Progenitor cell of endocrine pancreas (in vitro differentiated cells): Measurements from ENCODE around the gene ARCN1. TPM values are rescaled to one million over a fixed set of nuclear protein-coding genes. Genes with fewer than 3 reads are reported as not detected.

Source experiments
- DNase-seq: peaks from one replicate; pipeline ENCODE4 v3.0.0; 2021; ENCODE audit warnings: low spot score; ENCODE audit not compliant: unreplicated experiment
- H3K27ac Mint-ChIP-seq: 2 replicates; pipeline ENCODE4 v1.8.0; 2021; ENCODE audit warnings: mild to moderate bottlenecking, moderate library complexity, mixed read lengths
- H3K27me3 Mint-ChIP-seq: 2 replicates; pipeline ENCODE4 v1.8.0; 2021; ENCODE audit warnings: mixed read lengths
- H3K36me3 Mint-ChIP-seq: 2 replicates; pipeline ENCODE4 v1.8.0; 2022; ENCODE audit warnings: mixed read lengths; ENCODE audit not compliant: insufficient read depth
- H3K4me1 Mint-ChIP-seq: 2 replicates; pipeline ENCODE4 v1.8.0; 2021; ENCODE audit warnings: low read depth, mixed read lengths
- H3K4me3 Mint-ChIP-seq: 2 replicates; pipeline ENCODE4 v1.8.0; 2021; ENCODE audit warnings: low read depth, mild to moderate bottlenecking, moderate library complexity, mixed read lengths
- H3K9me3 Mint-ChIP-seq: 2 replicates; pipeline ENCODE4 v1.8.0; 2021; ENCODE audit warnings: low read depth, mixed read lengths
- CTCF ChIP-seq: fragments of 200-600 bp; sonication (generic); IDR thresholded peaks from one replicate; pipeline ENCODE4 v1.5.0; 2021; ENCODE audit warnings: antibody characterized with exemption, mild to moderate bottlenecking; ENCODE audit not compliant: unreplicated experiment
- total RNA-seq: library from RNA; stranded (reverse); gene quantifications from 2 replicates; pipeline ENCODE4 v1.2.1, GENCODE V29; 2021

ARCN1 gene
- total RNA-seq, 1 donor from 2014 or later: 112 TPM

GRCh38 chr11:118614511-118614910 is 42.3 kb downstream of the ARCN1 start:
- Mint-ChIP-seq H3K27ac (no peak overlapping the region), H3K4me3 (no peak overlapping the region), H3K27me3 (peaks cover 15% of the 10 kb centered on the region), H3K9me3 (no peaks in the 10 kb centered on the region), H3K4me1 (peaks cover 42% of the 10 kb centered on the region), H3K36me3 (peaks cover 2% of the 10 kb centered on the region)
- no peak for DNase-seq
- TF ChIP-seq CTCF: no peak

GRCh38 chr11:118615282-118615975 is 43.2 kb downstream of the ARCN1 start:
- peak; percentile 34 for DNase-seq
- peak overlapping the region; percentile 22 for H3K4me3 Mint-ChIP-seq
- peaks cover 43% of the 10 kb centered on the region for H3K4me1 Mint-ChIP-seq
- peaks cover 10% of the 10 kb centered on the region for H3K27me3 Mint-ChIP-seq
- TF ChIP-seq CTCF: no peak
- no peaks in the 10 kb centered on the region for H3K9me3 Mint-ChIP-seq
- peaks cover 2% of the 10 kb centered on the region for H3K36me3 Mint-ChIP-seq
- H3K27ac Mint-ChIP-seq: peak overlapping the region; percentile 86

GRCh38 chr11:118615976-118616371 is 43.8 kb downstream of the ARCN1 start:
- H3K4me1 Mint-ChIP-seq: peaks cover 48% of the 10 kb centered on the region
- H3K9me3 Mint-ChIP-seq: no peaks in the 10 kb centered on the region
- H3K27ac Mint-ChIP-seq: peak overlapping the region; percentile 66
- DNase-seq: no peak
- peaks cover 2% of the 10 kb centered on the region for H3K36me3 Mint-ChIP-seq
- H3K27me3 Mint-ChIP-seq: peaks cover 10% of the 10 kb centered on the region
- no peak for TF ChIP-seq CTCF
- no peak overlapping the region for H3K4me3 Mint-ChIP-seq

- Mint-ChIP-seq H3K9me3 (no peaks in the 10 kb centered on the region), H3K4me3 (no peak overlapping the region), H3K27ac (peak overlapping the region; percentile 60), H3K36me3 (peaks cover 2% of the 10 kb centered on the region), H3K27me3 (no peaks in the 10 kb centered on the region), H3K4me1 (peaks cover 52% of the 10 kb centered on the region)
- no peak for DNase-seq
- TF ChIP-seq CTCF: no peak
Observed at GRCh38 chr11:118618115-118618990, 46.1 kb downstream of the ARCN1 start.

GRCh38 chr11:118618991-118619375 is 46.8 kb downstream of the ARCN1 start:
- Mint-ChIP-seq H3K4me3 (no peak overlapping the region), H3K4me1 (peaks cover 53% of the 10 kb centered on the region), H3K9me3 (no peaks in the 10 kb centered on the region), H3K27ac (no peak overlapping the region), H3K27me3 (no peaks in the 10 kb centered on the region), H3K36me3 (peaks cover 4% of the 10 kb centered on the region)
- no peak for DNase-seq
- no peak for TF ChIP-seq CTCF
